Type B pancreatic cell (in vitro differentiated cells): Measurements from ENCODE around the gene NIP7. TPM values are rescaled to one million over a fixed set of nuclear protein-coding genes. Genes with fewer than 3 reads are reported as not detected.

Experiments
- DNase-seq: peaks from one replicate; pipeline ENCODE4 v3.0.0; 2021; ENCODE audit warnings: mixed read lengths; ENCODE audit not compliant: unreplicated experiment; ENCODE audit errors: extremely low spot score
- H3K27ac Mint-ChIP-seq: 2 replicates; pipeline ENCODE4 v1.8.0; 2021; ENCODE audit warnings: mild to moderate bottlenecking, mixed read lengths
- H3K27me3 Mint-ChIP-seq: 2 replicates; pipeline ENCODE4 v1.8.0; 2021; ENCODE audit warnings: mixed read lengths
- H3K36me3 Mint-ChIP-seq: 2 replicates; pipeline ENCODE4 v1.8.0; 2021; ENCODE audit warnings: mixed read lengths
- H3K4me1 Mint-ChIP-seq: one replicate; pipeline ENCODE4 v1.8.0; 2021; ENCODE audit warnings: mixed read lengths; ENCODE audit not compliant: unreplicated experiment
- H3K4me3 Mint-ChIP-seq: 2 replicates; pipeline ENCODE4 v1.8.0; 2021; ENCODE audit warnings: mild to moderate bottlenecking, mixed read lengths
- H3K9me3 Mint-ChIP-seq: 2 replicates; pipeline ENCODE4 v1.8.0; 2021; ENCODE audit warnings: mixed read lengths
- total RNA-seq: library from RNA; stranded (reverse); gene quantifications from 2 replicates; pipeline ENCODE4 v1.2.1, GENCODE V29; 2021; ENCODE audit warnings: low replicate concordance
- TF ChIP-seq, protein P1 (sequence below): fragments of 200-600 bp; sonication (generic); conservative IDR thresholded peaks from 2 replicates; pipeline ENCODE4 v1.5.0; 2021; ENCODE audit warnings: antibody characterized with exemption, mild to moderate bottlenecking

The NIP7 gene
- total RNA-seq, 1 donor from 2014 or later = 33.2 TPM

- Mint-ChIP-seq H3K9me3 (no peaks in the 10 kb centered on the region), H3K27me3 (no peaks in the 10 kb centered on the region), H3K27ac (no peak overlapping the region), H3K4me3 (no peak overlapping the region), H3K4me1 (no peaks in the 10 kb centered on the region), H3K36me3 (peaks cover 16% of the 10 kb centered on the region)
- TF ChIP-seq, protein P1, sequence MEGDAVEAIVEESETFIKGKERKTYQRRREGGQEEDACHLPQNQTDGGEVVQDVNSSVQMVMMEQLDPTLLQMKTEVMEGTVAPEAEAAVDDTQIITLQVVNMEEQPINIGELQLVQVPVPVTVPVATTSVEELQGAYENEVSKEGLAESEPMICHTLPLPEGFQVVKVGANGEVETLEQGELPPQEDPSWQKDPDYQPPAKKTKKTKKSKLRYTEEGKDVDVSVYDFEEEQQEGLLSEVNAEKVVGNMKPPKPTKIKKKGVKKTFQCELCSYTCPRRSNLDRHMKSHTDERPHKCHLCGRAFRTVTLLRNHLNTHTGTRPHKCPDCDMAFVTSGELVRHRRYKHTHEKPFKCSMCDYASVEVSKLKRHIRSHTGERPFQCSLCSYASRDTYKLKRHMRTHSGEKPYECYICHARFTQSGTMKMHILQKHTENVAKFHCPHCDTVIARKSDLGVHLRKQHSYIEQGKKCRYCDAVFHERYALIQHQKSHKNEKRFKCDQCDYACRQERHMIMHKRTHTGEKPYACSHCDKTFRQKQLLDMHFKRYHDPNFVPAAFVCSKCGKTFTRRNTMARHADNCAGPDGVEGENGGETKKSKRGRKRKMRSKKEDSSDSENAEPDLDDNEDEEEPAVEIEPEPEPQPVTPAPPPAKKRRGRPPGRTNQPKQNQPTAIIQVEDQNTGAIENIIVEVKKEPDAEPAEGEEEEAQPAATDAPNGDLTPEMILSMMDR = no peak
- DNase-seq = no peak
Measured at GRCh38 chr16:69319826-69320739, 19.5 kb upstream of the NIP7 start.

GRCh38 chr16:69320740-69321073, 18.9 kb upstream of the NIP7 start:
- H3K27me3 Mint-ChIP-seq = no peaks in the 10 kb centered on the region
- peaks cover 16% of the 10 kb centered on the region for H3K36me3 Mint-ChIP-seq
- TF ChIP-seq, protein P1 = no peak
- H3K4me1 Mint-ChIP-seq = no peaks in the 10 kb centered on the region
- H3K4me3 Mint-ChIP-seq = no peak overlapping the region
- no peak for DNase-seq
- H3K9me3 Mint-ChIP-seq = no peaks in the 10 kb centered on the region
- no peak overlapping the region for H3K27ac Mint-ChIP-seq

DNA sequence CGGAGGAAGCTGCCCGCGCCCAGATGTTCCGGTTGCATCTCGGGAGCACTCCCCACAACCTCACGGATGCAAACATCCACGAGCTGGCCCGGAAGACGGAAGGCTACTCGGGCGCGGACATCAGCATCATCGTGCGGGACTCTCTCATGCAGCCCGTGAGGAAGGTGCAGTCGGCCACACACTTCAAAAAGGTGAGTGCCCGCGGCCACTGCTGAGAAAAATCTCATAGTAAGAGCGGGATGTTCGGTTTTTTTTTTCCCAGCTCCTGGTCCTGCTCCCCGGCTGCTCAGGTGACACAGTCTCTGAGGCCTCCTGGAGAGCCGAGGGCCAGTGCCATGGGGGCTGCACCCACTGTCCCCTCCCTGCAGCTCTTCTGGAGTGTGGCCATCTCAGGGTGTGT, 18.5 kb upstream of the NIP7 start:
- H3K4me3 Mint-ChIP-seq = no peak overlapping the region
- peaks cover 2% of the 10 kb centered on the region for H3K4me1 Mint-ChIP-seq
- H3K36me3 Mint-ChIP-seq = peaks cover 16% of the 10 kb centered on the region
- no peaks in the 10 kb centered on the region for H3K27me3 Mint-ChIP-seq
- H3K9me3 Mint-ChIP-seq = no peaks in the 10 kb centered on the region
- no peak for DNase-seq
- TF ChIP-seq, protein P1 = no peak
- no peak overlapping the region for H3K27ac Mint-ChIP-seq

DNA sequence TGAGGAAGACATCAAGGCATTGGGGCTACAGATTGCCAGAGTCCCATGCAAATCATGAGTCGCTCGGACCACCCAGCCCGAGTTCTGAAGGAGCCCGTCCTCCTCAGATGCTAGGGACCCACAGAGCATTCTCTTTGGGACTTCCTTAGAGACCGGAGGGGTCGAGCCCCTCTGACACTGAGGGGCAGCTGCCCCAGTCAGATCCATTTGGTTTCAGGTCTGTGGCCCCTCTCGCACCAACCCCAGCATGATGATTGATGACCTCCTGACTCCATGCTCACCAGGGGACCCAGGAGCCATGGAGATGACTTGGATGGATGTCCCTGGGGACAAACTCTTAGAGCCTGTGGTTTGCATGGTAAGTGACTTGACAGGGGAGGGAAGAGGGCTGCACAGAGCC, 17.2 kb upstream of the NIP7 start:
- TF ChIP-seq, protein P1 = no peak
- peaks cover 16% of the 10 kb centered on the region for H3K36me3 Mint-ChIP-seq
- no peaks in the 10 kb centered on the region for H3K27me3 Mint-ChIP-seq
- H3K4me3 Mint-ChIP-seq = no peak overlapping the region
- H3K27ac Mint-ChIP-seq = no peak overlapping the region
- no peaks in the 10 kb centered on the region for H3K9me3 Mint-ChIP-seq
- DNase-seq = no peak
- peaks cover 10% of the 10 kb centered on the region for H3K4me1 Mint-ChIP-seq

GRCh38 chr16:69323415-69323814, 16.2 kb upstream of the NIP7 start:
- no peak for DNase-seq
- Mint-ChIP-seq H3K36me3 (peaks cover 16% of the 10 kb centered on the region), H3K9me3 (no peaks in the 10 kb centered on the region), H3K4me3 (no peak overlapping the region), H3K27me3 (no peaks in the 10 kb centered on the region), H3K4me1 (peaks cover 10% of the 10 kb centered on the region), H3K27ac (peak overlapping the region; percentile 31)
- TF ChIP-seq, protein P1 = no peak
